ENCODE measurements around the gene JADE1.

The JADE1 gene

DNA sequence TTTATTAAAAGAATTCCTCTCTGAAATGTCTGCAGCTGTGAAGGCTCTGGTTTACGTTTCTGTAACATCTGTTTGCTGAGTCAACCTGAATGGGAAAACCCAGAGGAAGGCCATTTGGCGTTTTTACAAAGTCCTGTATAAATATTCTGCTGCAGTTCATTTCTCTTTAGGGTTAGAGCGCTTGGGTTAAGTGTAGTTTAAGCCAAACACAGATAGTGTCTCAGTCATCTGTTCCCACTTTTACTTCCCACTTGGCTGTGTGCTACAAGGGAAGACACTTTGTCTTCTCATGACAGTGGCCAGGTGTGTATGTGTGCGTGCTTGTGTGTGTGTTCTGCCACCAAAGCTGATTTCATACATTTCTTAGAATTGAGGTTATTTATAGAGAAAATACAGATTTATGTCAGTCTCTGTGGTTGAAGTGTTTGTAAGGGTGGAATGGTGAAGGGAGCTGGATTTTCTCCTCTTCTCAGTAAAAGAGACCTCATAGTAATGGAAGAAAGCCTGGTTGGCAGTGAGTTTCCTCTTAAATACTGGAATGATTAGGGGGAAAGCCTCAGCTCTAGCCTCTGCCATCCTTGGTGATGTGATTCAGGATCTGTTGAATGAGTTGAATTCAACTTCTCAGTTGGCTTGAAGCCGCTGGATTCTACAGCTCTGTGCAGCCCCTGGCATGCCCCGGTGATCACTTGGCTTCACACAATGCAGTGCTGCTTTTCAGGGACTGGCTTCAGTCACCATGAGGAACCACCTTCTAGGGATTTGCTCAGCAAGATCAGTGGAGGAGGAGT is 50.6 kb downstream of the JADE1 start:
- no peak for DNase-seq (ENCODE audit: low read depth)
- TF ChIP-seq, protein P1, sequence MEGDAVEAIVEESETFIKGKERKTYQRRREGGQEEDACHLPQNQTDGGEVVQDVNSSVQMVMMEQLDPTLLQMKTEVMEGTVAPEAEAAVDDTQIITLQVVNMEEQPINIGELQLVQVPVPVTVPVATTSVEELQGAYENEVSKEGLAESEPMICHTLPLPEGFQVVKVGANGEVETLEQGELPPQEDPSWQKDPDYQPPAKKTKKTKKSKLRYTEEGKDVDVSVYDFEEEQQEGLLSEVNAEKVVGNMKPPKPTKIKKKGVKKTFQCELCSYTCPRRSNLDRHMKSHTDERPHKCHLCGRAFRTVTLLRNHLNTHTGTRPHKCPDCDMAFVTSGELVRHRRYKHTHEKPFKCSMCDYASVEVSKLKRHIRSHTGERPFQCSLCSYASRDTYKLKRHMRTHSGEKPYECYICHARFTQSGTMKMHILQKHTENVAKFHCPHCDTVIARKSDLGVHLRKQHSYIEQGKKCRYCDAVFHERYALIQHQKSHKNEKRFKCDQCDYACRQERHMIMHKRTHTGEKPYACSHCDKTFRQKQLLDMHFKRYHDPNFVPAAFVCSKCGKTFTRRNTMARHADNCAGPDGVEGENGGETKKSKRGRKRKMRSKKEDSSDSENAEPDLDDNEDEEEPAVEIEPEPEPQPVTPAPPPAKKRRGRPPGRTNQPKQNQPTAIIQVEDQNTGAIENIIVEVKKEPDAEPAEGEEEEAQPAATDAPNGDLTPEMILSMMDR (IDR thresholded peaks at IDR 0.05; ENCODE audit: low read depth, low read length) = no peak
- TF ChIP-seq POLR2A (IDR thresholded peaks at IDR 0.05; ENCODE audit: extremely low read depth, insufficient read length) (no peak), MYC (IDR thresholded peaks at IDR 0.05; ENCODE audit: low read depth, low read length) (no peak)
- TF ChIP-seq, protein P2, sequence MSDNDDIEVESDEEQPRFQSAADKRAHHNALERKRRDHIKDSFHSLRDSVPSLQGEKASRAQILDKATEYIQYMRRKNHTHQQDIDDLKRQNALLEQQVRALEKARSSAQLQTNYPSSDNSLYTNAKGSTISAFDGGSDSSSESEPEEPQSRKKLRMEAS (IDR thresholded peaks at IDR 0.05; ENCODE audit: low read depth, low read length) = no peak
- H3K4me3 ChIP-seq (ENCODE audit: low read depth, low read length) = no peak overlapping the region

DNA sequence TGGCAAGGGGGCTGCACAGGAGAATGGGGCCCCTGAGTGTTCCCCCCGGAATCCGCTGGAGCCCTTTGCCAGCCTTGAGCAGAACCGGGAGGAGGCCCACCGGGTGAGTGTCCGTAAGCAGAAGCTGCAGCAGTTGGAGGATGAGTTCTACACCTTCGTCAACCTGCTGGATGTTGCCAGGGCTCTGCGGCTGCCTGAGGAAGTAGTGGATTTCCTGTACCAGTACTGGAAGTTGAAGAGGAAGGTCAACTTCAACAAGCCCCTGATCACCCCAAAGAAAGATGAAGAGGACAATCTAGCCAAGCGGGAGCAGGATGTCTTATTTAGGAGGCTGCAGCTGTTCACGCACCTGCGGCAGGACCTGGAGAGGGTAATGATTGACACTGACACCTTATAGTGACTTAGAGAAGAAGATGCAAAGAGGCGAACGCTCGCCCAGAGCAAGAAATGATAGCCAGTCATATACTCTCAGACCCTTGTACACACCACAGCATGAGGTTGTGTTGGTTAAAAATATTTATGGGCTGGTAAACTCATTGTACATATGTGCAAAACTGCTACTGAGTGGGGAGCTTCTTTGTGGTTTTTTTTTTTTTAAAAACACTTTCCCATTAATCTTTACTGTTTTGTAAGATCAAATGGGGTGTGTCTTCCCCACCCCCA is 52.5 kb downstream of the JADE1 start:
- TF ChIP-seq POLR2A (IDR thresholded peaks at IDR 0.05; ENCODE audit: extremely low read depth, insufficient read length) = no peak
- no peak for DNase-seq (ENCODE audit: low read depth)
- H3K4me3 ChIP-seq (ENCODE audit: low read depth, low read length) = no peak overlapping the region

DNA sequence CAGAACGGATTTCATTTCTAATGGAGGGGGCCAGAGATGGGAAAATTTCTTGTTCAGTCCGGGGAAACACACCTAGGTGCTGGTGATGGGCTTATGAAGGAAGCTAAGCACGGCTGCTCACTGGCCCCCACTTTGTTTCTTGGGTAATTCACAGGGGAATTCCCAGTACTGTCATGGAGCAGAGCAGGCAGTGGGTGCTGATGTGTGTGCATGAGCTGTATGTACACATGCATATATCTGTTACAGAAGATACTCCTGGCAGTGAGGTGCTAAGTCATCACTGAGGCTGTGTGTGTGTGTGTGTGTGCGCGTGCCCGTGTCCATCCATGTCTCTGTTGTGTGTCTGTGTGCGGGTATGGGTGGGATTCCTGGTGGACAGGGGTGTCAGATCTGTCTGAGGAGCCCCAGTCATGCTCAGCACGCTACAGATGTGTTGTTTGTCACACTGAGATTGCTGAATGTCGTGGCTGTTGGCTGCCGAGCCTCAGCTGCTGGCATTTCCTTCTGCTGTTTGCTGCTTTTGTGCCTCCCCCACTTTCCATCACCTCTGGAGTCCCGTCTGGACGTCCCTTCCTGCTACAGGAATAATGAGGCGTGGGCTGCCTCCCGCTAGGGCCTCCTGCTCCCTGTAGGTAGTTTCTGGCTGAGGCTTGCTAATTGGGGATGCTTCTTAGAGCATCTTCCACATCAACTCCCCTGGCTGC is 53.3 kb downstream of the JADE1 start:
- DNase-seq (ENCODE audit: low read depth) = no peak
- TF ChIP-seq POLR2A (IDR thresholded peaks at IDR 0.05; ENCODE audit: extremely low read depth, insufficient read length) = no peak
- no peak overlapping the region for H3K4me3 ChIP-seq (ENCODE audit: low read depth, low read length)

DNA sequence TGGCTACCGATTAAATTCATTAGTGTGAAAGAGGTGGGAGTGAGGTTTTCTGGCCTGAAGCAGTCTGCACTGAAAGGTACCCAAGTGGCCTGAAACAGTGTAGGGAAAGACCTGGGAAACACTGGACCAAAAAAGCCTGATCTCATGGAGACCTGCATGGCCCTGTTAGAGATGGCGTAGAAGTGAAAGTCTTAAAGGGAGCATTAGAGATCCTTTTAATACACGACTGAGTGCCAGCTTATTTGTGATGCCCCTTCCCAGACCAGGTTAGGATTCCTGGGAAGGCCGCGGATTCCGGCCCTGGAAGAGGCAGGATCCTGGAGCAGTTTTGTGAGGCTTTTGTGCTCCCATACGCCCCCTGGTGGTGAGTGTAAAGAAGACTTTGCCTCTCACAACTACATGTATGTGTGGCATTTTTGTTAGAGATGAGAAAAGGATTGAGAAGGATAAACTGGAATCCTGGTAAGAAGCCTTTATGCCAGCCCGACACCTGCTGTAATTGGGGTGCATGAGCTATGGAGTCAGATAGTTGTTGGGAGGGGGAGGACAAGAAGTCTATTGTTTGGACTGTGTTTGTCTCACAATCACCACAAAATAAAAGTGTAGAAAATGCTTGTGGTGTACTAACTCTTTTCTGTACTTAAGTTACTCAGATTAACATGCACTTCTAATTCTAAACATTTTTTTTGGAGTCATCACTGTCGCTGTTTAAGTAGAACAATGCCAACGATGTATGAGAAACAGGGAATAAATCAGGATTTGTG is 54.0 kb downstream of the JADE1 start:
- no peak overlapping the region for H3K4me3 ChIP-seq (ENCODE audit: low read depth, low read length)
- peak; percentile 55 for DNase-seq (ENCODE audit: low read depth)
- TF ChIP-seq, protein P2 (IDR thresholded peaks at IDR 0.05; ENCODE audit: low read depth, low read length) = no peak
- TF ChIP-seq POLR2A (IDR thresholded peaks at IDR 0.05; ENCODE audit: extremely low read depth, insufficient read length) = no peak
- TF ChIP-seq MYC (IDR thresholded peaks at IDR 0.05; ENCODE audit: low read depth, low read length) = no peak
- TF ChIP-seq, protein P1 (IDR thresholded peaks at IDR 0.05; ENCODE audit: low read depth, low read length) = peak; percentile 77

DNA sequence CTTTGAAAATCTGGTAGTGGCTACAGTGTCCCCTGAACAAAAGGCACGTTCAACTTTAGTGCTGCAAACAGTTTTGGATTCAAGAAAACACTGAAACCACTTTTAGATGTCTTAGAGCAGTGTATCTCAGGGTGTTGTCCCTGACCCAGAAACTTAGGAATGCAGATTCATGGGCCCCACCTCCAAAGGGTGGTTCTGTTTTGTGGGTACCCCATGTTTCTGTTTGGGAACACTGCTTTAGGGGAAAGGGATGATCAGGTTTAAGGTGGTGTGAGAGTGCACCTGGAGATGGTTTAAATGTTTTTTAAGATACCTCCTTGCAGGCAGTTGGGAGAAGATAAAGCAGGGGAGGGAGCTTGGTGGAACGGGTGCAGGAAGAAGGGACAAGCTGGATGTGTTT is 55.6 kb downstream of the JADE1 start:
- DNase-seq (ENCODE audit: low read depth) = no peak
- no peak overlapping the region for H3K4me3 ChIP-seq (ENCODE audit: low read depth, low read length)
- no peak for TF ChIP-seq POLR2A (IDR thresholded peaks at IDR 0.05; ENCODE audit: extremely low read depth, insufficient read length)
- TF ChIP-seq, protein P2 (IDR thresholded peaks at IDR 0.05; ENCODE audit: low read depth, low read length) = no peak
- TF ChIP-seq, protein P1 (IDR thresholded peaks at IDR 0.05; ENCODE audit: low read depth, low read length) = no peak
- TF ChIP-seq MYC (IDR thresholded peaks at IDR 0.05; ENCODE audit: low read depth, low read length) = no peak

DNA sequence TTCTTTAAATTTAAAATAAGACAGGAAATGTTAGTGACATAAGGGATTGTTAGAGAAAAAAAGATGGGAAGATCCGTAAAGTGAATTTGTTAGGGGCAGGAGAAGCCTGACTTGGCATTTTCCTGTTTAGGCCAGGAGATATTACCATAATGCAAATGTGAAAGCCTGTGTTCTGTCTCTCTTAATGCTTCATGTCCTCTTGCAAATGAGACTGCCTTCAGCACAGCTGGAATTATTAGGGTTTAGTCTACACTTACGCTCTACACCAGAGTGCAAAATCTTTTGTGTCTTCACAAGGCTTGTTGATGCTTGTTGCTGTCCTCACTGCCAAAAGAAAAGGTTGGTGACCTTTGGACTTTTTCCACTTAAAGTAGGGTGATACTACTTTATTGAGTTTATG is 56.8 kb downstream of the JADE1 start:
- no peak for DNase-seq (ENCODE audit: low read depth)
- TF ChIP-seq, protein P1 (IDR thresholded peaks at IDR 0.05; ENCODE audit: low read depth, low read length) = no peak
- no peak for TF ChIP-seq POLR2A (IDR thresholded peaks at IDR 0.05; ENCODE audit: extremely low read depth, insufficient read length)
- TF ChIP-seq, protein P2 (IDR thresholded peaks at IDR 0.05; ENCODE audit: low read depth, low read length) = no peak
- TF ChIP-seq MYC (IDR thresholded peaks at IDR 0.05; ENCODE audit: low read depth, low read length) = no peak
- H3K4me3 ChIP-seq (ENCODE audit: low read depth, low read length) = no peak overlapping the region

Measured in NB4 (cell line).